ENCODE results near the gene CFC1B. TPM values are rescaled to one million over a fixed set of nuclear protein-coding genes. Genes with fewer than 3 reads are reported as not detected.
"Not testable (repeated sequence)": the region's sequence is repeated elsewhere in the genome, so short reads cannot be mapped to it uniquely, and the experiment has no call there.

The CFC1B gene
- total RNA-seq, 1 donor from 2014 or later, result not detected

- not testable (repeated sequence) for DNase-seq
These were observed 45.1 kb downstream of the CFC1B start for GRCh38 chr2:130566165-130566564.

- not testable (repeated sequence) for DNase-seq
These were observed 50.9 kb downstream of the CFC1B start for GRCh38 chr2:130571929-130572328.

- not testable (repeated sequence) for DNase-seq
These were observed 53.2 kb downstream of the CFC1B start for GRCh38 chr2:130574230-130574629.

- not testable (repeated sequence) for DNase-seq
These were observed 55.3 kb downstream of the CFC1B start for GRCh38 chr2:130576209-130576784.

GRCh38 chr2:130577559-130577958 is 56.5 kb downstream of the CFC1B start:
- not testable (repeated sequence) for DNase-seq

Other genes starting within 250 kb of the CFC1B start
- 92.1 and 98.0 TPM in 2 replicates for gene IMP4, start 178.3 kb upstream of the CFC1B start, total RNA-seq
- 36.9 and 56.6 TPM in 2 replicates for gene PTPN18, start 165.2 kb upstream of the CFC1B start, total RNA-seq
- 0.34 and 0.51 TPM in 2 replicates for gene POTEI, start 11.9 kb upstream of the CFC1B start, total RNA-seq
- gene CFC1, start 78.4 kb downstream of the CFC1B start, total RNA-seq, result not detected in 2 replicates
- gene POTEJ, start 90.2 kb downstream of the CFC1B start, total RNA-seq, result 0.34 and 0.47 TPM in 2 replicates
- gene GPR148, start 207.8 kb downstream of the CFC1B start, total RNA-seq, result not detected in 2 replicates
- gene AMER3, start 234.3 kb downstream of the CFC1B start, total RNA-seq, result not detected in 2 replicates

Measured in dermis blood vessel endothelial cell (primary cell).